GM18951 (cell line): ENCODE results near the gene DES.

ENCODE experiments used
- POLR2A ChIP-seq: IDR thresholded peaks from 4 replicates; pipeline ENCODE4 v1.6.1; 2011; ENCODE audit warnings: mild to moderate bottlenecking; ENCODE audit not compliant: insufficient read length, insufficient read depth; ENCODE audit errors: extremely low read depth
- in situ Hi-C: fragments of 300-500 bp; cut with MboI; formaldehyde crosslinking; loops from one replicate; pipeline ENCODE4 v1.12.0; 2022; ENCODE audit warnings: low sequenced_read_pairs, mixed read lengths, inconsistent platforms; ENCODE audit not compliant: unreplicated experiment

The DES gene

DNA sequence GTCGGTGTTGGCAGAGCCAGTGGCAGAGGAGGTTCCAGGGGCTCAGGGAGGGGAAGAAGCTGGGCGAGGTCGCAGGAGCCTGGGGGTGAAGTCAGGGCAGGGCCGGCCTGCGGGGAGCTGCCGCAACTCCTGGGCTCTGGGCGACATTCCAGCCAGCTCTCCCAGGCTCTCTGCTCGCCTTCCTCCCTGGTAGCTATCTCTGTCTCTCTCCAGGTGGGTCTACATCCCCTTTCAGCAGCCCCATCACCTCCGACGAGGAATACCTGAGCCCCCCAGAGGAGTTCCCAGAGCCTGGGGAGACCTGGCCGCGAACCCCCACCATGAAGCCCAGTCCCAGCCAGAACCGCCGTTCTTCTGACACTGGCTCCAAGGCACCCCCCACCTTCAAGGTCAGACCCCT lies 43.5 kb downstream of the DES start:
- TF ChIP-seq POLR2A, result no peak

DNA sequence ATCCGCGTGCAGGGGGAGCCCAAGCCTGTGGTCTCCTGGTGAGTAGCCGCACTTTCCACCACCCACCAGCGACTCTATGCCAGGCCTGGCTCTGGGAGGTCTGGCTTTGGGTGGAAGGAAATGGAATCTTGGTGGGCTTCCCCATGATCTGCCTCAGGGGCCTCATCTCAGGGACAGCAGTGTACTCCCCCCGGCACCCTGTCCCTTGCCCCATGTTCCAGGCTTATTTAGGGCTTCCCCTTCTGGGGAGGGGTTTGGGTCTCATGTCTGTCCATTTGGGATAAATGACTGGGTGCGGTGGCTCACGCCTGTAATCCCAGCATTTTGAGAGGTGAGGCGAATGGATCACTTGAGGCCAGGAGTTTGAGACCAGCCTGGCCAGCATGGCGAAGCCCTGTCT lies 44.2 kb downstream of the DES start:
- in situ Hi-C loops, result no loop called here
- no peak for TF ChIP-seq POLR2A

More for the DNA sequence above, 43.5 kb downstream of the DES start:
- in situ Hi-C loops, result no loop called here

DNA sequence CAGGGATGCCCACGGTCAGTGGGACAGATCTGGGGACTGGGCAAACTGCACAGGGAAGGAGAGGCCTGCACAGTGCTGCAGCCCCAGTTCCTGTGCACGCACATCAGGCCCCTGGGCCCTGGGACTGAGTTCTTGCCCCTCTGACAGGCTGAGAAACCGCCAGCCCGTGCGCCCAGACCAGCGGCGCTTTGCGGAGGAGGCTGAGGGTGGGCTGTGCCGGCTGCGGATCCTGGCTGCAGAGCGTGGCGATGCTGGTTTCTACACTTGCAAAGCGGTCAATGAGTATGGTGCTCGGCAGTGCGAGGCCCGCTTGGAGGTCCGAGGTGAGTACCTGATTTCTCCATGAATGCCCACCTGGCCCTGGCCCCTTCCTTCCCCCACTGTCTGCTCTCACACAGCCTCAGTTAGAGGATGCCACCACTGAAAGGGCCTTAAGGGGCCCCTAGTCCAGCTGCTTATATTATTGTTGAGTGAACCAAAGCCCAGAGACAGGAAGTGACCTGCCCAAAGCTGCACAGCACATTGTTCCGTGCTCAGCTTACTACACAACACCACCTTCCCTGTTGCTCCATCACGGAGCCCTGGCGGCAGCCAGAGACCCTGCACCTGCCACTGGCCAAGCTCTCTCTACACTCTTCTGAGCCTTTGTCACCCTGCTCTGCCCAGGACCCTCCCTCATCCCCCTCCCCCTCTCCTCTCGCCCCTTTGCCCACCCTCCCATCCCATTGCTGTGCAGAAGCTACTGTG lies 46.3 kb downstream of the DES start:
- in situ Hi-C loops, result no loop called here
- no peak for TF ChIP-seq POLR2A

DNA sequence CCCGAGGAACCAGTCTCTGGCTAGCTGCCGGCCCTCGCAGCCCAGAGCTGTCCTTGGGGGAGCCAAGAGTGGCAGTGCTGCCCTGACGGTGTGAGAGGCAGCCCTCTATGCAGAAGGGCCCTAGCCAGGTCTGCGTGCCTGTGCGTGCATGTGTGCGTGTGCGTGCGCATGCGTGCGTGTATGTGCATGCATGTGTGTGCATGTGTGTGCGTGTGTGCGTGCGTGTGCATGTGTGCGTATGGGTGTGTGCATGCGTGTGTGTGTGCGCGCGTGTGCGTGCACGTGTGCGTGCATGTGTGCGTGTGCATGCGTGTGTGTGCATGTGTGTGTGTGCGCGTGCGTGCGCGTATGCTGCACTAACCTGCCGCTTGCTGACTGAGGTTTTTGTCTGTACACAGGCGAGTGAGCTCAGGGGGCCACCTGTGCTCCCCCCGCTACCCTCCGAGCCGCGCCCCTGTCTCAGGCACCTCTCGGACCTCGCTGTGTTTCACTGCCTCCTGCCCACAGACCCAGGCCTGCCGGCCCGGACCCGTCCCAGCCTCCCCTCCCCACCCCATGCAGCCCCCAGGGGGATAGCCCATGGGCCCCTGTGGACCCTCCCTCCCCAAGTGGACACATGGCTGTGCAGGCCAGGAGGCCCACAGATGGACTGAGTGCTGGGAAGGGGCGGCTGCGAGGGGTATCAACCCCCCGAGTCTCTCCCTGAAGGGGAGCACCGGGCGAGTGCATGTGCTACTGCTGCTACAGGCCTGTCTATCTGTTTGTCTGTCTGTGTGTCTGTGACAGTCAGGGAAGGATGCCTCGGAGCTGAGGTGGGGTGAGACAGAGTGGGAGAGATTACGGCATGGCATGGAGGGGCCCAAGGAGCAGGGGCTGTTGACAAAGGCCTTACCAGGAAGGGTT lies 47.7 kb downstream of the DES start:
- no peak for TF ChIP-seq POLR2A
- in situ Hi-C loops, result no loop called here

DNA sequence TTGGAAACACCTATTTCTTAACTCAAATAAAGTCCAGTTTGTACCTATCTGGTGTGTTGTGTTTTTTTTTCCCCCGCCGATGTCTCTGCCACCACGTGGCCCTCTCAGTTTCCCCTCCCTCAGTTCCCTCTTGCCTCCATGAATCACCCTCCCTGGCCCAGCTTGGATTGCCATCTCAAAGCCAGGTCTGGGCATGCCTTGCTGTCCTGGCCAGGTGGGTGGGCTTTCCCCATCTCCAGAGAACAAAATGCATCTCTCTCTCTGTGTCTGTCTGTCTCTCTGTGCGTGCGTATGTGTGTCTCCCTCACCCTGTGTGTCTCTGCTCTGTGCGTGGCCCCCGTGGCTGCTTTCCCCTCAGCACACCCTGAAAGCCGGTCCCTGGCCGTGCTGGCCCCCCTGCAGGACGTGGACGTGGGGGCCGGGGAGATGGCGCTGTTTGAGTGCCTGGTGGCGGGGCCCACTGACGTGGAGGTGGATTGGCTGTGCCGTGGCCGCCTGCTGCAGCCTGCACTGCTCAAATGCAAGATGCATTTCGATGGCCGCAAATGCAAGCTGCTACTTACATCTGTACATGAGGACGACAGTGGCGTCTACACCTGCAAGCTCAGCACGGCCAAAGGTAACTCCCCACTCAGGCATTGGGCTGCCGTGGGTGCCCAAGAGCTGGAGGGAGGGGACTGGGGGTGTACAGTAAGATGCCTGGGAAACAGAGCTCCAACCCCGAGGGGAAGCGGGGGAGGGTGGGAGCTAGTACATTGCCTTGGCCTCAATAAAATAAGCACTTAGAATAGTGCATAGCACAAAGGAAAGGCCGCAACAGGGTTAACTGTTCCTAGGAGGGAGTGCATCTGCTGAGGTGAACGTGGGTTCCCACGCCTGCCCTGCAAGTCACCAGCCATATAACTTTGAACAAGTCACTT lies 48.9 kb downstream of the DES start:
- no peak for TF ChIP-seq POLR2A
- in situ Hi-C loops, result no loop called here

DNA sequence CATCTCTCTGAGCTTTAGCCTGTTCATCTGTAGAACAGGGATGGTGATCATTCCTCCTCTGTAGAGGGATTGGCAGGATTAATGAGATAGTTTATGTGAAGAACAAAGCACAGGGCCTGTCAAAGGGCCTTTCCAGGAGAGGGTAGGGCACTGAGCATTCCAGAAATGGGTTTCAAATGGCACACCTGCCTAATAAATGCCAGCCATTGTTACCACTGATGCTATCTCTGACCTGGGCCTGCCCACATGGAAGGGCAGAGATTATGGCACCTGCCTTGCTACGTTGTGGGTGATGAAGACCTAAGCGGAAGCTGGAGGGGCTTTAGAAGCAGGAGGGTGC lies 49.5 kb downstream of the DES start:
- TF ChIP-seq POLR2A, result no peak
- in situ Hi-C loops, result no loop called here

DNA sequence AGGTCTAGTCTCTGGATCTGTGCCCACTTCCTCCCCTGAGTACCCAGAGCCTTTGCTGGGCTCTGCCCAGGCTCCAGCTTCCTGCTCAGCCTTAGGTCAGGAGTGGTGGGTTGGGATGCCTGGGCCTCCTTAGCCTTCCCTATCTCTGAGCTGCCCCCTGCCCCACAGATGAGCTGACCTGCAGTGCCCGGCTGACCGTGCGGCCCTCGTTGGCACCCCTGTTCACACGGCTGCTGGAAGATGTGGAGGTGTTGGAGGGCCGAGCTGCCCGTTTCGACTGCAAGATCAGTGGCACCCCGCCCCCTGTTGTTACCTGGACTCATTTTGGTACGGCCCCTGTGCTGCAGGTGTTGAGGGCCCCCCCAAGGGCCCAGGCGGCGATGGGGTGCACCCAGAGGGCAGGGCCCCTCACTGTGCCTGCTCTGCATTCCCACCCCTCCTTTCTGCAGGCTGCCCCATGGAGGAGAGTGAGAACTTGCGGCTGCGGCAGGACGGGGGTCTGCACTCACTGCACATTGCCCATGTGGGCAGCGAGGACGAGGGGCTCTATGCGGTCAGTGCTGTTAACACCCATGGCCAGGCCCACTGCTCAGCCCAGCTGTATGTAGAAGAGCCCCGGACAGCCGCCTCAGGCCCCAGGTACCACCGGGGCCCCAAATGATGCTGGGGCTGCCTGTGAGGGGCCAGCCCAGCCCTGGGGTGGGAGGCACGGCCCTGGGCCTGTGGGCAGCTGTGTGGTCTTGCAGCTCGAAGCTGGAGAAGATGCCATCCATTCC lies 50.4 kb downstream of the DES start:
- in situ Hi-C loops, result no loop called here
- no peak for TF ChIP-seq POLR2A

DNA sequence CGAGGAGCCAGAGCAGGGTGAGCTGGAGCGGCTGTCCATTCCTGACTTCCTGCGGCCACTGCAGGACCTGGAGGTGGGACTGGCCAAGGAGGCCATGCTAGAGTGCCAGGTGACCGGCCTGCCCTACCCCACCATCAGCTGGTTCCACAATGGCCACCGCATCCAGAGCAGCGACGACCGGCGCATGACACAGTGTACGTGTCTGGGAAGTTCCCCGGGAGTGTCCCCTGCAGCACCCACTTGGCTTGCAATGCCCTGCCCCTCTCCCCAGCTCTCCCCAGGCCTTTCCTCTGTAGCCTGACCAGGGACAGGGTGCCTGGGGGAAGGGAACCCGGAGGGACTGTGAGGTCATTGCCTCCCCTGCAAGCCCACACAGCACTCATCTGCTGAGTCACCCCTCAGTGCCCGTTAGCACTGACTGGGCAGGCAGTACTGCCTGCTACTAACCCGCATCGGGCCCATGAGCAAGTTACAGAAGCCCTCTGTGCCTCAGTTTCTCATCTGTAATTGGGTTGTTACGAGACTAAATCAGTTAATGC lies 51.1 kb downstream of the DES start:
- in situ Hi-C loops, result no loop called here
- TF ChIP-seq POLR2A, result no peak

DNA sequence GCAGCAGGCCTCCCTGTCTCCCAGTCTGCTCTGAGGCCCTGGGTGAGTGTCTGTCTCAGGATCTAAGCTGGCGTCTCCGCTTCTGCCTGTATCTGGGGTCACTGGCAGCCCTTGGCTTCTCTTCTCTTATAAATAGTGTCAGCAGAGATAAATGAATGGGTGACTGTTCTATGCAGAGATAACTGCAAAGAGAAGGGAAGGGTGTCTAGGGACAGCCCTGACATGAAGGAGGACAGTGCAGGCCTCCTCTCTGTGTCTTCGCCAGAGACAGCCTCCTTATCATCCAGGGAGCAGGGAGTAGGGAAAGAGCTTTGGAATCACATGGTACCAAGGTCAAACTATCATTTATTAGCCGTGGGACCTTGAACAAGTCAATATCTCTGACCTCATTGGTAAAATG lies 52.3 kb downstream of the DES start:
- no peak for TF ChIP-seq POLR2A
- in situ Hi-C loops, result no loop called here

DNA sequence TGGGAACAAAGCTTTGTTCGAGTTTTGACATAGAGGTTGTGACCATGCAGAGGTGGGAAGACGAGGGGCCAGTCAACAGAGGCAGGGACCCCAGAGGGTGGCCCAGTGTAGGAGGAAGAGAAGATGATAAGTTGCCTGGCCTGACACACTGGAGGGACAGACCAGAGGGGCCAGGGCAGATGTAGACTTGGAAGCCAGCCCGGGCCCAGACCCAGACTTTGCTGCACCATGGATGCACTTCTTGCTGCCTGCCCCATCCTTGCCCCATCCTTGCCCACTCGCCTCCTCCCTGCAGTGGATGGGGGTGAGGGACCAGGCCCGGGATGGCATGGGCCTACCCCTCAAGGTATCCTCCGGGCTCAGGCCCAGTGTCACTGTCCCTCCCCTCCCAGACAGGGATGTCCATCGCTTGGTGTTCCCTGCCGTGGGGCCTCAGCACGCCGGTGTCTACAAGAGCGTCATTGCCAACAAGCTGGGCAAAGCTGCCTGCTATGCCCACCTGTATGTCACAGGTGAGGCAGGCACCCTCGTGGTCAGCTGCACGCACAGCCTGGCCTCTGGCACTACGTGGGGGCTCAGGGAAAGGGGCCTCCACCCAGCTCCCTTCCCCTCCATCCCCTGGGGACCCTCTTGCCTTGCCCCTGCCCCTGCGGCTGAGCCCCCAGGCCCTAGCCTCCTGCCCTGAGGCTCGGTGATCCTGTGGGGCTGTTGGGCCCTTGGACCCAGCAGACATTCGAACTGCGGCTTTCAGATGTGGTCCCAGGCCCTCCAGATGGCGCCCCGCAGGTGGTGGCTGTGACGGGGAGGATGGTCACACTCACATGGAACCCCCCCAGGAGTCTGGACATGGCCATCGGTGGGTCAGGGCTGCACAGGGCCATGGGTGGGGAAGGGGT lies 53.5 kb downstream of the DES start:
- TF ChIP-seq POLR2A, result no peak
- in situ Hi-C loops, result no loop called here

DNA sequence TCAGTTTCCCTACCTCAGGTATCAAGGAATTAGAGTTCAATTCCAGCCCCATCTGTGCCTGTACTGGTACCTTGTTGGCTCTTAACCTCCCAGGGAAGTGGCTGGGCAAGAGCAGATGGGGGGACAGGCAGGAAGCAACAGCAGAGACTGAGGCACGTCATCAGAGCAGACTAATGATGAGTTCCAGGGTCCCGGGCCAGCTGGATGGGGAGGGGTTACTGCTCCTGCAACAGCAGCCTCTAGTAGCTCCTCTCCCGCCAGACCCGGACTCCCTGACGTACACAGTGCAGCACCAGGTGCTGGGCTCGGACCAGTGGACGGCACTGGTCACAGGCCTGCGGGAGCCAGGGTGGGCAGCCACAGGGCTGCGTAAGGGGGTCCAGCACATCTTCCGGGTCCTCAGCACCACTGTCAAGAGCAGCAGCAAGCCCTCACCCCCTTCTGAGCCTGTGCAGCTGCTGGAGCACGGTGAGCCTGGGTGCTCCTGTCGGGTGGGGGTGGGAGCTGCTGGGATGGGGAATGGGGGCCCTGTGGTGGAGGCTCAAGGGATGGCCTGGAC lies 54.5 kb downstream of the DES start:
- in situ Hi-C loops, result no loop called here
- TF ChIP-seq POLR2A, result no peak

DNA sequence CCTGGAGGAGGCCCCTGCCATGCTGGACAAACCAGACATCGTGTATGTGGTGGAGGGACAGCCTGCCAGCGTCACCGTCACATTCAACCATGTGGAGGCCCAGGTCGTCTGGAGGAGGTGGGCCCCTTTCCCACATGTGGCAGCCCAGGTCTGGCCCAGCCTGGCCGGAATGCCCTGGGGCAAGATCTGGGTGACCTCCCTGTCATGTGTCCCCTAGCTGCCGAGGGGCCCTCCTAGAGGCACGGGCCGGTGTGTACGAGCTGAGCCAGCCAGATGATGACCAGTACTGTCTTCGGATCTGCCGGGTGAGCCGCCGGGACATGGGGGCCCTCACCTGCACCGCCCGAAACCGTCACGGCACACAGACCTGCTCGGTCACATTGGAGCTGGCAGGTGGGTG lies 55.3 kb downstream of the DES start:
- in situ Hi-C loops, result no loop called here
- no peak for TF ChIP-seq POLR2A
